HepG2 (cell line): ENCODE data around the gene FOXN3.

ENCODE experiments used
- POLR2A ChIP-seq, 2 experiments: IDR thresholded peaks; 2 replicates each; pipeline ENCODE4 v1.6.1; 2011; ENCODE audit warnings: low read depth in 2 of 2, low read length in 2 of 2, mild to moderate bottlenecking in 1 of 2, moderate library complexity in 1 of 2; ENCODE audit not compliant: insufficient read depth in 1 of 2
- RAD21 ChIP-seq: fragments of 450-650 bp; formaldehyde crosslinking; IDR thresholded peaks from 2 replicates; pipeline ENCODE4 v1.5.0; 2020; ENCODE audit warnings: mild to moderate bottlenecking
- ZNF280B ChIP-seq: sonication (generic); formaldehyde crosslinking; IDR thresholded peaks from 2 replicates; pipeline ENCODE4 v1.5.0; 2020; ENCODE audit warnings: missing genetic modification reagents, mild to moderate bottlenecking, borderline replicate concordance
- ZZZ3 ChIP-seq: sonication (generic); formaldehyde crosslinking; IDR thresholded peaks from 2 replicates; pipeline ENCODE4 v1.4.0; 2020; ENCODE audit warnings: missing genetic modification reagents, mild to moderate bottlenecking, borderline replicate concordance
- TF ChIP-seq, protein P1 (sequence below): IDR thresholded peaks from 2 replicates; pipeline ENCODE4 v1.6.1; 2012; ENCODE audit warnings: inconsistent platforms

- no peak for TF ChIP-seq RAD21 (CRISPR knock-in tag)
- no peak for TF ChIP-seq ZZZ3 (CRISPR knock-in tag)
- TF ChIP-seq ZNF280B (CRISPR knock-in tag), result no peak
- no peak for TF ChIP-seq POLR2A (IDR thresholded peaks at IDR 0.05; ENCODE audit: insufficient read depth in 1 of 2, low read depth in 2 of 2, low read length in 2 of 2)
- TF ChIP-seq, protein P1, sequence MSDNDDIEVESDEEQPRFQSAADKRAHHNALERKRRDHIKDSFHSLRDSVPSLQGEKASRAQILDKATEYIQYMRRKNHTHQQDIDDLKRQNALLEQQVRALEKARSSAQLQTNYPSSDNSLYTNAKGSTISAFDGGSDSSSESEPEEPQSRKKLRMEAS, result no peak
Observed at GRCh38 chr14:89292579-89293313, 124.3 kb downstream of the FOXN3 start.
